ENCODE data around the gene NET1. TPM values are rescaled to one million over a fixed set of nuclear protein-coding genes. Genes with fewer than 3 reads are reported as not detected.

NET1 gene
- total RNA-seq, 4 donors from 2014 or later, result 272 to 430 (median 363) TPM

DNA sequence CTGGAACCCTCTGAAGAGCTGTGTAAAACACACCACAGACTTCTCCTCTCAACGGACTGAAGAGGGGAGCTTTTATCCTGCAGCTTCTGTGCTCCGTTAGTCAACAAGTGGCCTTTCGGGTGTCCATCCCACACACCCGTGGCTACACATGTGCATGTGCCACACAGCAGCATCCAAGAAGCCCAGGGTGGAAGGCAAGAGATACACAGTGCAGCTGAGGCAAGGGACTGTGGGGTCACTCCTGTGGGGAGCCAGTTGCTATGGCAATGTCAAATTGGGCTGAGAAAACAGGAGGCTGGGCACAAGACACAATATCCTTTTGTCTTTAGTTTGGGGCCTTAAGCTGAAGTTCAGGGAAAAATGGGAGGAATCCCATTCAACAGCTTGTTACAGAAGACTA lies 28.7 kb downstream of the NET1 start:
- Histone ChIP-seq H3K4me1 (peaks cover 4 to 32% (median 24%) of the 10 kb centered on the region in 4 donors), H3K36me3 (no peaks in the 10 kb centered on the region), H3K4me3 (no peak overlapping the region), H3K27ac (replicated peaks in 1 of 4) (no peak overlapping the region), H3K9me3 (no peaks in the 10 kb centered on the region), H3K27me3 (no peaks in the 10 kb centered on the region)
- WGBS, result 92% methylated on average over 4 of the region's 4 CpGs
- no peak for DNase-seq (ENCODE audit: extremely low spot score)
- TF ChIP-seq POLR2AphosphoS5 (IDR thresholded peaks at IDR 0.05) (no peak), EP300 (IDR thresholded peaks at IDR 0.05) (no peak)
- TF ChIP-seq, protein P1, sequence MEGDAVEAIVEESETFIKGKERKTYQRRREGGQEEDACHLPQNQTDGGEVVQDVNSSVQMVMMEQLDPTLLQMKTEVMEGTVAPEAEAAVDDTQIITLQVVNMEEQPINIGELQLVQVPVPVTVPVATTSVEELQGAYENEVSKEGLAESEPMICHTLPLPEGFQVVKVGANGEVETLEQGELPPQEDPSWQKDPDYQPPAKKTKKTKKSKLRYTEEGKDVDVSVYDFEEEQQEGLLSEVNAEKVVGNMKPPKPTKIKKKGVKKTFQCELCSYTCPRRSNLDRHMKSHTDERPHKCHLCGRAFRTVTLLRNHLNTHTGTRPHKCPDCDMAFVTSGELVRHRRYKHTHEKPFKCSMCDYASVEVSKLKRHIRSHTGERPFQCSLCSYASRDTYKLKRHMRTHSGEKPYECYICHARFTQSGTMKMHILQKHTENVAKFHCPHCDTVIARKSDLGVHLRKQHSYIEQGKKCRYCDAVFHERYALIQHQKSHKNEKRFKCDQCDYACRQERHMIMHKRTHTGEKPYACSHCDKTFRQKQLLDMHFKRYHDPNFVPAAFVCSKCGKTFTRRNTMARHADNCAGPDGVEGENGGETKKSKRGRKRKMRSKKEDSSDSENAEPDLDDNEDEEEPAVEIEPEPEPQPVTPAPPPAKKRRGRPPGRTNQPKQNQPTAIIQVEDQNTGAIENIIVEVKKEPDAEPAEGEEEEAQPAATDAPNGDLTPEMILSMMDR (IDR thresholded peaks at IDR 0.05), result no peak
- intact Hi-C loops (cut with DNase I), result no loop called here

DNA sequence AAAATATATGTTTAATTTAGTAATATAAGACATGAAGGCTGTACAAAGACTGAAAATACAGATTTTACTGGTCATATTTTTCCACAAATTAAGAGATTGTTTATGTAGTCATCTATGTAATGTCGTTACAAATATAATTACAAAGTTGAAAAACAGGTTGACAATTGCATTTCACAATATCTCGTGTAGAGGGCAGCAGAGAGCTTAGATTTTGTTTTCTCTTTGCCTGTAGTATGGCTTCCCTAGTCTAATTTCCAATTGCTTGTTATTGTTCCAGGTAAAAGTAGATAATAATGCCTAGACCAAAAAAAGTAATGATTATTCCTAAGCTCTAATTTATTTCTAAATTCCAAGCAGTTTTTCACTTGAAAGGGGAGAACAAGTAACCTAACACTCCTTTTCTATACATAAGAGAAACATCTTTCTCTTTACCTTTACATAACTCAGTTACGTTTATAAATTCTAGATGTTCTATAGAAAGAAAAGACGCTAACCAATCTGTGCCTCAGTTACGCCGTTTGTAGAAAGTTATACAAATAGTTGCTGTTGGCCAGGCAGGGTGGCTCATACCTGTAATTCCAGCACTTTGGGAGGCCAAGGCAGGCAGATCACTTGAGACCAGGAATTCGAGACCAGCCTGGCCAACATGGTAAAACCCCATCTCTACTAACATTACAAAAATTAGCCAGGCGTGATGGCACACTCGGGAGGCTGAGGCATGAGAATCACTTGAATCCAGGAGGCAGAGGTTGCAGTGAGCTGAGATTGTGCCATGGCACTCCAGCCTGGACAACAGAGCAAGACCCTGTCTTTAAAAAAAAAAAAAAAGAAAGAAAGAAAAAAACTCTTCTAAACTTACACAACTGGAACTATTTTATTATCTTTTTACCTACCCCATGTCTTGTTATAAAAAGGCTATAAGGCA lies 30.0 kb downstream of the NET1 start:
- Histone ChIP-seq H3K27ac (replicated peaks in 1 of 4) (no peak overlapping the region), H3K9me3 (no peaks in the 10 kb centered on the region), H3K4me3 (no peak overlapping the region), H3K4me1 (peaks cover 6 to 34% (median 26%) of the 10 kb centered on the region in 4 donors), H3K27me3 (no peaks in the 10 kb centered on the region), H3K36me3 (no peaks in the 10 kb centered on the region)
- WGBS, result 58% methylated on average over 9 of the region's 9 CpGs
- no peak for DNase-seq (ENCODE audit: extremely low spot score)
- no peak for TF ChIP-seq POLR2A (IDR thresholded peaks at IDR 0.05; ENCODE audit: low read depth)
- TF ChIP-seq, protein P1 (IDR thresholded peaks at IDR 0.05), result peak; percentile 73 to 82 (median 75)
- TF ChIP-seq POLR2AphosphoS5 (IDR thresholded peaks at IDR 0.05), result no peak
- intact Hi-C loops (cut with DNase I), result no loop called here

DNA sequence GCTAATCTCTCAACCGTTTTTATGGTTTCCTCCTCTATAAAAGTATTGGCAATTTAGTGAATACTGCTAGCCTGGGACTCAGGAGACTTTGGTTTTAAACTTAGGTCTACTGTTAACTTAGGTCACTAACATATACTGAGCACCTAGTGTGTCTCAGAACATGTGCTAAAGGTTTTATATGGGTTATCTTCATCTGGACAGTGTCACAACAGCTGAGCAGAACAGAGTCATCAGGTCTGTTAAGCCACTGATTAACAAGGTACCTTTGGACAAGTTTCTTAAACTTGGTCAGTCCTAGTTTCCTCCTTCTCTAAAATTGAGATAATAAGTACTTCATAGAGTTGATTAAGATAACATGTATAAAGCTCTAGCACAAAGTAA lies 30.6 kb downstream of the NET1 start:
- WGBS, result 90% methylated on average over 1 of the region's 1 CpG

DNA sequence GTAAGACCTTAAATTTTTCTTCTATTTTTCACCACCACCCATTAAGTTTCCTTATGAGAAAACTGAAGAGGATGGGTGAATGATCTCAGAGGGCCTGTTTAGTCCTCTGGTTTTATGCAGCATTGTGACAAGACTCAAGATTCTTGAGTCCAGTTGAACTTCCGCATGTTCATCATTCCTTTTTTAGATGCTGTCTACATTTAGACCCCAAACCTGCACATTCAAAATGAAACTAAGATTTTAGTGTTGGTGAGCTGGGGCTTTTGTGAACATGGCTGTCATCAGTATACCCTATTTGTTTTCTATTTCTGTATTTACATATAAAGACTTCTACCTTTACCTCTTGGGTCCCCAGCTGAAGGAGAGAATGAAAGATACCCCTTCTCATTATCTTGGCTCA lies 31.1 kb downstream of the NET1 start:
- intact Hi-C loops (cut with DNase I), result no loop called here

More for the DNA sequence above, 30.6 kb downstream of the NET1 start:
- TF ChIP-seq, protein P1 (IDR thresholded peaks at IDR 0.05), result no peak
- TF ChIP-seq POLR2AphosphoS5 (IDR thresholded peaks at IDR 0.05) (no peak), POLR2A (IDR thresholded peaks at IDR 0.05; ENCODE audit: low read depth) (no peak), EP300 (IDR thresholded peaks at IDR 0.05) (no peak)
- Histone ChIP-seq H3K36me3 (no peaks in the 10 kb centered on the region), H3K27me3 (no peaks in the 10 kb centered on the region), H3K4me1 (peaks cover 6 to 34% (median 26%) of the 10 kb centered on the region in 4 donors), H3K4me3 (no peak overlapping the region), H3K9me3 (no peaks in the 10 kb centered on the region), H3K27ac (replicated peaks in 1 of 4) (no peak overlapping the region)
- intact Hi-C loops (cut with DNase I), result no loop called here
- DNase-seq (ENCODE audit: extremely low spot score), result no peak

More for the DNA sequence above, 31.1 kb downstream of the NET1 start:
- Histone ChIP-seq H3K27ac (replicated peaks in 1 of 4) (no peak overlapping the region), H3K4me1 (peaks cover 6 to 34% (median 26%) of the 10 kb centered on the region in 4 donors), H3K27me3 (no peaks in the 10 kb centered on the region), H3K4me3 (no peak overlapping the region), H3K9me3 (no peaks in the 10 kb centered on the region), H3K36me3 (no peaks in the 10 kb centered on the region)
- no peak for DNase-seq (ENCODE audit: extremely low spot score)
- WGBS, result 88% methylated on average over 1 of the region's 1 CpG
- TF ChIP-seq, protein P1 (IDR thresholded peaks at IDR 0.05), result no peak
- TF ChIP-seq POLR2AphosphoS5 (IDR thresholded peaks at IDR 0.05) (no peak), EP300 (IDR thresholded peaks at IDR 0.05) (no peak), POLR2A (IDR thresholded peaks at IDR 0.05; ENCODE audit: low read depth) (no peak)

Data from esophagus muscularis mucosa (tissue), 4 donors.